ENCODE data around the gene PIEZO2.
"Not testable (repeated sequence)": the region's sequence is repeated elsewhere in the genome, so short reads cannot be mapped to it uniquely, and the experiment has no call there.

The PIEZO2 gene

GRCh38 chr18:10973567-10974203 lies 175.7 kb downstream of the PIEZO2 start:
- DNase-seq (ENCODE audit: low read depth), result no peak

DNA sequence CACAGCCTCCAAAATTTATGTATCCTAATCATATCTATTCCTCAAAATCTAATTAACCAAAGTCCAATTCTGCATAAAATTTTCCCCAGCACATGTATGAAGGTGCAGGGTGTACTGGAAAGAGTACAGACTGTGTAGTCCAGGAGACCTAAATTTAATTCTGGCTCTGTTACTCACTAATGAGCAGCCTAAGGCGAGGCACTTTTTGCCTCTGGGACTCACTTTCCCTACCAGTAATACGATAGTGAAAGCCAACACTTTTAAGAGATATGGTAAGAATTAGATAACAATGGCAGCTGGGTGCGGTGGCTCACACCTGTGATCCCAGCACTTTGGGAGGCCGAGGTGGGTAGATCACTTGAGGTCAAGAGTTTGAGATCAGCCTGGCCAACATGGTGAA lies 177.7 kb downstream of the PIEZO2 start:
- no peak for DNase-seq (ENCODE audit: low read depth)

DNA sequence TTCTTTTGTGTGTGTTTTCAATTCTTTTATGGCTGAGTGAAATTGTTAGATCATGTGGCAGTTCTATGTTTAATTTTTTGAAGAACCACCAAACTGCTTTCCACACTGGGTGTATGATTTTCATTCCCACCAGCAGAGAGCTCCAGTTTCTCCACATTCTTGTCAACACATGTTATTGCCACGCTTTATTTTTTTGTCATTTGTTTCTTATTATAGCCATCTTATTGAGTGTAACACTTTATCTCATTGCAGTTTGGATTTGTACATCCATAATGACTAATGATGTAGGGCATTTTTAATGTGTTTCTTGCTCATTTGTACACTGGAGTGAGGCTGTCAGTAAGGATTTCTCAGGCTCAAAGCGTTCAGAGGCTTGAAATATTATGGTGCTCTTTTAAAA lies 184.2 kb downstream of the PIEZO2 start:
- no peak for DNase-seq (ENCODE audit: low read depth)

GRCh38 chr18:10953672-10954071 lies 195.7 kb downstream of the PIEZO2 start:
- no peak for DNase-seq (ENCODE audit: low read depth)

GRCh38 chr18:10951631-10952544 lies 197.5 kb downstream of the PIEZO2 start:
- DNase-seq (ENCODE audit: low read depth), result no peak

- no peak for DNase-seq (ENCODE audit: low read depth)
Measured at GRCh38 chr18:10950876-10951630, 198.3 kb downstream of the PIEZO2 start.

DNA sequence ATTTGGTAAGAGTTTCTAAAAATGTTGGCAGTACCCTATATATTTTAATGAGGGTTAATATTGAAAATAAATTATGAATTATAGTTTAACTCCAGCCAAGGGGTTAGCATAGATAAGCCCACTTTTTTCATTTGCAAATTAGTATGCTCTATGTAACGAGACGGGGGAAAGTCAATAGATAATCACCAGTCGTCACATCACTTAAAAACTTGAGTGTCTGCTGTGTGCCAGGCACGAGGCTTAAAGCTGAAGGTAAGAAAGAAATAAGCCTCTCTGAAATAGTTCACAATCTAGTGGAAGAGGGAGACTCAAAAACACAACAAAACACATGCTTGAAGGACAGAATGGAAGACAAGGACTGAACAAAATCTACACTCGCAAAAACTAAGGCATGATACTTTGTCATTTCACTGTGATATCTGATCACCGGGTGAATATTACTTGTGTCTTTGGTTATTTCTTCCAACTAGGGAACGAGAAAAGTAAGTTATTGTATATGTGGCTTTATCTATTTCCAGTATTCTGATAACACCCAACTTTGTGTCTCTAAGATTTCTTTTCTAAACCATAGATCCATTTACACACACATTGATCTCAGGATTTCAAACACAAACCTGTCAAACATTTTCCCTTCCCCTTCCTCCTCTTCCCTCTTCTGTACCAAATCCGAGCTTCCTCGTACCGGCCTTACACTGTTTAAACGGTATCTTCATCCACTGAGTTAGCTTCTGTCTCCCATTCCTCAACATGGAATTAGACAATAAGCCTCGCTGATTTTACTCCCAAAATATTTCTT lies 199.1 kb downstream of the PIEZO2 start:
- no peak for DNase-seq (ENCODE audit: low read depth)

GRCh38 chr18:10949655-10950054 lies 199.7 kb downstream of the PIEZO2 start:
- no peak for DNase-seq (ENCODE audit: low read depth)

- no peak for DNase-seq (ENCODE audit: low read depth)
Measured at GRCh38 chr18:10948421-10948820, 200.9 kb downstream of the PIEZO2 start.

GRCh38 chr18:10946058-10946457 lies 203.3 kb downstream of the PIEZO2 start:
- DNase-seq (ENCODE audit: low read depth), result no peak

DNA sequence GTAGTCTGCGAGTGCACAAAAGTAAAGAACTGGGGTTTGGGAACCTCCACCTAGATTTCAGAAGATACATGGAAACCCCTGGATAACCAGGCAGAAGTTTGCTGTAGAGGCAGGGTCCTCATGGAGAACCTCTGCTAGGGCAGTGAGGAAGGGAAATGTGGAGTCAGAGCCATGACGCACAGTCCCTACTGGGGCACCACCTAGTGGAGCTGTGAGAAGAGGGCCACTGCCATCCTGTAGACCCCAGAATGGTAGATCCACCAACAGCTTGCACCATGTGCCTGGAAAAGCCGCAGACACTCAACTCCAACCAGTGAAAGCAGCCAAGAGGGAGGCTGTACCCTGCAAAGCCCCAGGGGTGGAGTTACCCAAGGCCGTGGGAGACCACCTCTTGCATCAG lies 206.4 kb downstream of the PIEZO2 start:
- no peak for DNase-seq (ENCODE audit: low read depth)

- DNase-seq (ENCODE audit: low read depth), result no peak
Measured at GRCh38 chr18:10939822-10940221, 209.5 kb downstream of the PIEZO2 start.

- DNase-seq (ENCODE audit: low read depth), result no peak
Measured at GRCh38 chr18:10937743-10938640, 211.4 kb downstream of the PIEZO2 start.

DNA sequence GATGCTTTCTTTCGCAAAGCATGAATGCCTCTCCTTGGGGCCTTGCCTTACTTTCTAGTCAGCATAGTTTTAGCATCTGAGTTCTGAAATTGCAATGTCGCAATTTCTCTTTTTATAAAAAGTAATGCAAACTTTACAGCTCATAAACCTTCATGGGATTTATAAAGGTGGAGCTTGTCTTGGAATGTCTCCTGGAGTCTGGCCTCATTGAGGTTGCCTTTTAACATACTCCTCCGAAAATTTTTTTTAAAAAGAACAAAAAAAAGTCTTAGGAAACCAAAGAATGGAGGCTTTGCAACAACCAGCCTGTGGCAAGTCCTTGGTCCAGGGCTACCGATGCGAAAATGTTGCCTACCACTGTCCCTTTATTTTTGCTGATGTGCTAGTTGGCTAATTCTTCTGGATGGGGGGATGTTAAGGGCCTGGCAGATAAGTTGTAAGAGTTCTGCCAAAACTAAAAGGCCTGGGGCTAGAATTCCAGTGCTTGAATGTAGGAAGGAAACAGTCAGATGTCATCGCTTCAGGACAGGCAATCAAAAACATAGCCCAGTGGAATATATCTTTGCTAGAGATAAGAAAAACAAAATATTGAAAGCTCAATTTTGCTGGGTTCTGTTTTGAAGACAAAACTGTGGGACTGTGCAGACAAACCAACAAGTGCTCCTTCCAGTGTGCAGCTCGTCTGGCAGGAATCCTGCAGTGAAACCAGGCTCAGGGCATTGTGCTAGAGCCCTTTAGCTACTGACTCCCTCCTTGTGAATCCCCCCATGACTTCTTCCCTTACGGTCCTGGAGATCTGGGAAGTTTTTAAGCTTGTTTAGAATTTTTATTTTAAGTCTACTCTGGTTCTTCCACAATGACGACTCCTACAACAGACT lies 213.0 kb downstream of the PIEZO2 start:
- no peak for DNase-seq (ENCODE audit: low read depth)

DNA sequence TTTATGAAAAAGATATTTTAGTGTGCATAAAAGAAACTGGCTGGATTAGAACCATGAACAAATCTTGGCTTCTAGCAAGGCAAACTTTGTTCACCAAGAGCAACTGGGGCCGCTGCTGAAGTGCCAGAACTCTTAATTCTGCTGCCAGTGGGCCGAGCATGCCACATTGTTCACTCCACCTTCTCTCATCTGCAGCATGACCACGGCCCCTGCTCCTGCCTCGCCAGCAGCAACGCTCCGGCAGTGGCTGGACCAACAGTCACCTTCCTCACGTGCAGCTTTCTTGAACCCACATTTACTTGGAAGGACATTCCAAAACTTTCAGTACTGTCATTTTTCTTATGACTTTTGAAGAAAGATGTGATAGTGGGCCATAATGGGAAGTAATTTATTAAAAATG lies 213.8 kb downstream of the PIEZO2 start:
- DNase-seq (ENCODE audit: low read depth), result no peak

DNA sequence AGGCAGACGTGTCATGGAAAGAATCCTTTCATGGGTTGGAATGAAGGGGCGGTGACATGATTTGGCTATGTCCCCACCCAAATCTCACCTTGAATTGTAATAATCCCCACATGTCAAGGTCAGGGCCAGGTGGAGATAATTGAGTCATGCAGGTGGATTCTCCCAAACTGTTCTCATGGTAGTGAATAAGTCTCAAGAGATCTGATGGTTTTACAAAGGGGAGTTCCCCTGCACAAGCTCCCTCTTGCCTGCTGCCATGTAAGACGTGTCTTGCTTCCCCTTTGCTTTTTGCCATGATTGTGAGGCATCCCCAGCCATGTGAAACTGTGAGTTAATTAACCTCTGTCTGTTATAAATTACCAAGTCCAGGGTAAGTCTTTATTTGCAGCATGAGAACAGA lies 215.7 kb downstream of the PIEZO2 start:
- not testable (repeated sequence) for DNase-seq (ENCODE audit: low read depth)

GRCh38 chr18:10930076-10930475 lies 219.3 kb downstream of the PIEZO2 start:
- no peak for DNase-seq (ENCODE audit: low read depth)

GRCh38 chr18:10928772-10929373 lies 220.5 kb downstream of the PIEZO2 start:
- no peak for DNase-seq (ENCODE audit: low read depth)

DNA sequence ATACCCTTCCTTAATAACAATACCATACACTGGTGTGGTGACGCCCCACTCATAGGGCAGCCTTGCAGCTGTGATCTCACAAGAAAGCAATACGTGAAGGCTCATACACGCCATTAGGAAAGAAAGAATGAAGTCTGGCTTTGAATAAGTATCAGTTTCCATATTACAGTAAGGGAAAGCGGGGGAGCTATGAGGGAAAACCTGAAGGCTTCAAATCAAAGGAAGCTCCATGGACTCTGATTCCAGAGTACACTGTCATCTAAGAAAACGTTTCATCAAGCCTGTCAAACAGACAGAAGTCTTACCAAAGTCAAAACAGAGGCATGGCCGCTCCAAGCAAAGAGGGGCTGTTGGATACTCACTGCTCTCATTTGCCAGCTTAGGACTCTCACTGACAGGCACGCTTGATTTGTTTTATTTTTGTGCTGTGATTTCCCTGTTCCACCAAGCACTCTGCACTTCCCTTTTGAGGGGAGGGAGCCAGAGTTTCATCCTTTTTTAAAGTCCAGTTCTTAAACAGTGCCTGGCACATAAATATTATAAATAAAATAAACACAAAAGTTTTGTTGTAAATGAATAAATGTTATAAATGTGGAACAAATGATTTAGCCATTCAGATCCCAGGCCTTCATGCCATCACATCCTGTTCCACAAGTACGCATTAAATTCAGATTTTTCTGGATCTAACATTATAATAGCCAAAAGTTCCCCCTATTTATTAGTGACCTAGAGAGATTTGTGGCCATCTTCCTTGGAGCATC lies 221.2 kb downstream of the PIEZO2 start:
- DNase-seq (ENCODE audit: low read depth), result no peak

All from HS-27A (cell line).